DMS53 treated with DMSO at 0.1 percent for 48 hours (cell line): Measurements from ENCODE around the gene HMGCS2.

ENCODE experiments used
- DNase-seq: peaks from one replicate; lab custom pipeline; 2025; ENCODE audit not compliant: unreplicated experiment; lab: John Stamatoyannopoulos, UW

Gene HMGCS2

GRCh38 chr1:119764220-119764619 is 4.5 kb downstream of the HMGCS2 start:
- DNase-seq, result no peak

- no peak for DNase-seq
These were observed 5.8 kb downstream of the HMGCS2 start for GRCh38 chr1:119762953-119763352.

- DNase-seq, result no peak
These were observed 6.3 kb downstream of the HMGCS2 start for GRCh38 chr1:119762409-119762808.

DNA sequence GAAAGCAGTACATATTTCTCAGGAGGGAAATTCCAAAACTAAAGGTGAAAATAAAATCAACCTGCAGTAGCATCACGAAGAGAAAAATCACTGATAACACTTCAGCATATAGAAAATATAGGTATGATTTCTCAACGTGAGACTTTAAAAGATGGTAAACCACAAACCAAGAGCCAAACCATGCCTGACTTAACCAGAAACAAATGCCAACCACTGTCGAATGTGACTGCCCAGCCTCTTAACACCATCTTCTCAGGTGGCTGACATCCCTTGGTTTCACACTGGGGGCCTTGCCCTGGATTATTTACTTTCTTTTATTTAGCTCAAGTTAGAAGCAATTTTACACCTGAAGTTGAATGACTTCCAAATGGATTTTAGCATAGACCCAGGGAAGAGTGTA is 10.1 kb downstream of the HMGCS2 start:
- no peak for DNase-seq

- DNase-seq, result no peak
These were observed 16.1 kb downstream of the HMGCS2 start for GRCh38 chr1:119752592-119752991.

GRCh38 chr1:119748040-119748439 is 20.7 kb downstream of the HMGCS2 start:
- no peak for DNase-seq

GRCh38 chr1:119747451-119747850 is 21.3 kb downstream of the HMGCS2 start:
- no peak for DNase-seq

- DNase-seq, result no peak
These were observed 23.7 kb downstream of the HMGCS2 start for GRCh38 chr1:119745034-119745433.

DNA sequence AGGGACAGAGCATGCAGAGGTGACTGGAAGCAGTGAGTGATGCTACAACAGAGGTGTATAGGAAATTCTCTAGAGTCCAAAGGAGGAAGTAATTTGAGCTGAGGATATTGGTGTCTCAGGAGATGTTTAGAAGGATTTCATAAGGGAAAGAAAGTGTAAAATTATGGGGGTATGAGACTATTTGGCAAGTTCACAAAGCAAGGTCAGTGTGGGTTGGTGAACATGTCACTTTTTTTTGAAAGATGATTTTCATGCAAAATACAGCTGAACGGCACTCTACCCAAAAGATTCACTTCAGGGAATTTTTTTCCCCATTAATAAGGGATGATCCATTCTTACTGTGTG is 24.1 kb downstream of the HMGCS2 start:
- DNase-seq, result no peak

- peak; percentile 23 for DNase-seq
These were observed 24.7 kb downstream of the HMGCS2 start for GRCh38 chr1:119743776-119744597.

DNA sequence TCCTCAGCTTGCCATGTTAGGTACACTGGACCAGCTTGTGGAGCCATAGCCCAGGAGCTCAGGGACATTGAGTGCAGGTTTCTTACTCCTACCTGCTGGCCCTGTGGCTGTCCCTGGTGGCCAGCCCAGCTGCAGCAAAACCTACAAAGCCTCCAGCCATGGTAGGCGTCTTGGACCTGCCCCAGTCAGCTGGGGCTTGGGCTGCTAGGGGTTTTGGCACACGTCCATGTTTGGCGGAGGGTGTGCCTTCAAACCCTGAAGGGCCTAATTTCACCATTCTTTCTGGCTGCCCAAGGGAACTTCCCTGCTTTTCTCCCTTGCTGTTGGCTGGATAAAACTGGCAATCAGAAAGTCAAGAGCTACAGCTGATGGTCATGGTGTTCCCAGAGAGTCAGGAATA is 25.4 kb downstream of the HMGCS2 start:
- DNase-seq, result no peak

- no peak for DNase-seq
These were observed 26.0 kb downstream of the HMGCS2 start for GRCh38 chr1:119742677-119743076.

DNA sequence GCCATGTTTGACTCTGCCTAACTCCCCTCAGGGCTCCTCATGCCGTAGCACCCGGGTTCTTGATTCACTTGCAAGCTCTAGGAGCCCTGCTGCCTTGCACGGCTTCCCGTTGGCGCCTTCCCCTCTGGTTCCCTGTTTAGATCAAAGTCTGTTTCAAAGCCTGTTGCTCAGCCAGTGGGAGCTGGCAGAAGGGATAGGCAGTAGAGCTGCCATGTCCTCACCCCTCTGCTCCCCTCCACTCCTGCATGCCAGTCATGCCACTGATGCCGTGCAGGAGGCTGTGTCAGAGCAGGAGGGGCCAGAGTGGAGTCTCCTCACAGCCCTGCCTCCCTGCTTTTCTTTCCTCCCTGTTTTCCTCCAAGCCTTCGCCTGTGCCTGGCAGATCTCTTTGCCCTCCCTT is 26.5 kb downstream of the HMGCS2 start:
- no peak for DNase-seq

GRCh38 chr1:119740896-119741780 is 27.6 kb downstream of the HMGCS2 start:
- no peak for DNase-seq

DNA sequence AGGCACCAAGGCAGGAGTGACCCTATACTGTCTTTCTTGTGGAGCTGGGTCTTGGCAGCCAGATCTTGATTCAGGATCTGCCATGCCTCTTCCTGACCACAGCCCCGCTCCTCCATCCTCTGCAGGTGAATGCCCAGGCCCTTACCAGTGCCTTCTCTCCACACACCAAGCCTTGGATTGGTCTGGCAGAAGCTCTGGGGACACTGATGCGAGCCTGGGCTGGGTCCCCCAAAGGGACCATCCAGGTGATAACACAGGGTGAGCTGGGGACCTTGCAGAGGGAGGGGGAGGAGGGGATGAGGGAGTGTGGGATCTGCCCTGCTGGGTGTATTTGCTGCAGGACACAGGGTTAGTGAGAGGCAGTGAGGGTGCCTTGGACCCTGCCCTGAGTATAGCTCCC is 28.4 kb downstream of the HMGCS2 start:
- DNase-seq, result no peak

DNA sequence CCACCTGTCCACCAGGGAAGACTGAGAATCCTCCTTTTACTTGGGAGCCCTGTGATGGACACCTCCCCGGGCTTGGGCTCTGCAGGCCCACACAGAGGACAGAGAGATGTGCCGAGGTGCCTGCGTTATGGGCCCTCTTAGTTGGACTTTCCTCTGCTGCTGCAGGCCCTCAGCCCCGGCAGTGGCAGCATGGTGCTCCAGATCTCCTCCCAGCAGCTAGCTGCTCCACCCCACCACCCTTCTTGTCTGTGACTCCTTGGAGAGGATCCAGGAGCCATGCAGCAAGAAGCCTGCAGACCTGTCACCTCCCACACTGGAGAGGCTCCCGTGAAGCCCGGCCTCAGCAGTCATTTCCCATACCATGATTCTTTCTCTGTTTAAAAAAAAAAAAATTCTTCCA is 29.6 kb downstream of the HMGCS2 start:
- DNase-seq, result no peak

GRCh38 chr1:119738100-119738720 is 30.5 kb downstream of the HMGCS2 start:
- no peak for DNase-seq

DNA sequence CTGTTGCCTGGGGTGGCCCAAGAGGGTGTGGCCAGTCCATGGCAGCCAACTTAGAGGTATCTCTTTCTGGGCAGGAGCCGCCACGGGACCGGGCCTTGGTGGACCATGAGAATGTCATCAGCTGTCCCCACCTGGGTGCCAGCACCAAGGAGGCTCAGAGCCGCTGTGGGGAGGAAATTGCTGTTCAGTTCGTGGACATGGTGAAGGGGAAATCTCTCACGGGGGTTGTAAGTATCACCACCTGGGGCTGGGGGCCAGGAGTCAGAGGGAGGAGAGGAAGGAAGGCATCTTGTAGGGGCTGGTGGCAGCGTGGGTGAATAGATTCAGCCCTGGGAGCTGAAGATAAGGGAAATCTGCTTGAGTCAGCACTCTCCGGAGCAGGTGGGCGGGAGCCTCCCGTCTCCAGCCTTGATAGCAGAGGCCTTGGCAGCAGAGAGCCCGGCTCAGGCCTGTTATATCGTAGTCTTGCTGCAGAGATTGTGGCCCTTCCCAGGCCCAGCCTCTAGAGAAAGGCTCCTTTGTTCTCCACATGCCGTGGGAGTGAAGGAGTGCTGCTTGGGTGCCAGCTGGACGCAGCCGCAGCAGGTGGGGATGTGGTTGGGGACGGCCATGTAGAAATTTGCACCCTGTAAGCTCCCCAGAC is 31.5 kb downstream of the HMGCS2 start:
- no peak for DNase-seq

- no peak for DNase-seq
These were observed 32.1 kb downstream of the HMGCS2 start for GRCh38 chr1:119736649-119737039.

DNA sequence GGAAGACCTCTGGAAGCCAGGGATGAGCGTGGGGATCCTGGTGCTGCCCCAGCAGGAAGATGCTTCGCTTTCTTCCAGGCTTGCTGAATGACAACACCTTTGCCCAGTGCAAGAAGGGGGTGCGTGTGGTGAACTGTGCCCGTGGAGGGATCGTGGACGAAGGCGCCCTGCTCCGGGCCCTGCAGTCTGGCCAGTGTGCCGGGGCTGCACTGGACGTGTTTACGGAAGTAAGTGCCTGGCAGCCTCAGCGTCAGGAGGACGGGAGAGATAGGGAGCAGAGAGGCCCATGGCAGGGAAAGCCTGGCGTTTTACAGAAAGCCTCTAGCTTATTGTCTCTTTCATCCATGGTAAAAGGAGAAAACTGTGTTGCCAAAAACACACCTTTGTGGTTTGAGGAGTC is 33.5 kb downstream of the HMGCS2 start:
- DNase-seq, result no peak

DNA sequence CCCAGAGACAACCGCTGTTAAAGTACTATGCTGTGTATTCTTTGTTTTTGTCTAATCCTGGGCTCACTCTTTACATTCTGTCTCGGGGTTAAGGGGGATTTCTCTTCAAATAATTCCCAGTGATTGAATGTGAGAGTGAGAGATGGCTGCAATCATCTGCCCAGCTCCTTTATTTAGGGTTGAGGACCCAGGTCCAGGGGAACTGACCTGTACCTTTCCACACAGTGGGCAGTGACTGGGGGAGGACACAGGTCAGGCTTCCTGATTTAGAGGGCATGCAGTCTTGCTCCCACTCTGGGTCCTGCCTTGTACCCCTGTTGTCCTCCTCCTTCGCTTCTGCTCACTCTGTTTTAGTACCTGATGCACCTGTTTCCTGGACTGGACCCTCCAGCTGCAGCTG is 35.0 kb downstream of the HMGCS2 start:
- DNase-seq, result no peak
